Measurements from ENCODE around the gene MAJIN.

DNA sequence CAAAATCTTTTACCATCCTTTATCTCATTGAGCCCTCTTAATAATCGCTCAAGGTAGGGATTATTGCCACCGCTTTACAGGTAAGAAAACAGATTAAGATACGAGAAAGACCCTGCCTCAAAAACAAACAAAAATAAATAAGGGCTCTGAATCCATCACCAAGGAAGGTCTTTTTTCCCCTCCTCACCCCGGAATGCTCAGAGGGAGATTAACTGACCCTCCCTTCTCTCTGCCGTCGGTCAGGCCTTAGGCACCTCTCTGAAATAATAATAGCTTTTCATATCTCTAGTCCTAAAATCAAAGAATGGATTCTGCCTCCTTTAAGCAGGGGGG, 54.3 kb downstream of the MAJIN start:
- TF ChIP-seq, protein P1, sequence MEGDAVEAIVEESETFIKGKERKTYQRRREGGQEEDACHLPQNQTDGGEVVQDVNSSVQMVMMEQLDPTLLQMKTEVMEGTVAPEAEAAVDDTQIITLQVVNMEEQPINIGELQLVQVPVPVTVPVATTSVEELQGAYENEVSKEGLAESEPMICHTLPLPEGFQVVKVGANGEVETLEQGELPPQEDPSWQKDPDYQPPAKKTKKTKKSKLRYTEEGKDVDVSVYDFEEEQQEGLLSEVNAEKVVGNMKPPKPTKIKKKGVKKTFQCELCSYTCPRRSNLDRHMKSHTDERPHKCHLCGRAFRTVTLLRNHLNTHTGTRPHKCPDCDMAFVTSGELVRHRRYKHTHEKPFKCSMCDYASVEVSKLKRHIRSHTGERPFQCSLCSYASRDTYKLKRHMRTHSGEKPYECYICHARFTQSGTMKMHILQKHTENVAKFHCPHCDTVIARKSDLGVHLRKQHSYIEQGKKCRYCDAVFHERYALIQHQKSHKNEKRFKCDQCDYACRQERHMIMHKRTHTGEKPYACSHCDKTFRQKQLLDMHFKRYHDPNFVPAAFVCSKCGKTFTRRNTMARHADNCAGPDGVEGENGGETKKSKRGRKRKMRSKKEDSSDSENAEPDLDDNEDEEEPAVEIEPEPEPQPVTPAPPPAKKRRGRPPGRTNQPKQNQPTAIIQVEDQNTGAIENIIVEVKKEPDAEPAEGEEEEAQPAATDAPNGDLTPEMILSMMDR (IDR thresholded peaks at IDR 0.05; ENCODE audit: poor library complexity), result no peak
- no peak for TF ChIP-seq EZH2 (IDR thresholded peaks at IDR 0.05; ENCODE audit: borderline replicate concordance)
- no peak for TF ChIP-seq EZH2phosphoT487 (IDR thresholded peaks at IDR 0.05; ENCODE audit: low read depth, severe bottlenecking, unreplicated experiment)

Measured in hepatocyte (in vitro differentiated cells).